Activated CD8-positive, alpha-beta T cell treated with anti-CD3 and anti-CD28 coated beads, Interleukin-2, amount 10 ng/mL, durations not matched to agents 7 days and 5 days (primary cell): ENCODE results near the gene TMEM185A. TPM values are rescaled to one million over a fixed set of nuclear protein-coding genes. Genes with fewer than 3 reads are reported as not detected.
A peak's percentile ranks its signal among the peaks of the same experiment; 100 is the strongest.
"Not testable (repeated sequence)": the region's sequence is repeated elsewhere in the genome, so short reads cannot be mapped to it uniquely, and the experiment has no call there.

Experiments
- ATAC-seq: fragments of 150-1000 bp; cut with Tn5 transposase; one replicate; pipeline ENCODE4 v1.10.0; 2021; ENCODE audit warnings: moderate library complexity
- CTCF ChIA-PET: fragments of 350-600 bp; sonication (Branson Sonifier 250); formaldehyde crosslinking; loops from one replicate; lab custom pipeline; 2021; ENCODE audit warnings: antibody characterized with exemption; lab: Charles Lee
- POLR2A ChIA-PET: fragments of 350-600 bp; sonication (Branson Sonifier 250); formaldehyde crosslinking; loops from one replicate; lab custom pipeline; 2021; ENCODE audit warnings: antibody characterized with exemption; lab: Charles Lee
- DNase-seq: peaks from one replicate; pipeline ENCODE4 v3.0.0-alpha.2; 2020
- H3K27ac Mint-ChIP-seq: one replicate; pipeline ENCODE4 v1.8.0; 2021; ENCODE audit warnings: mild to moderate bottlenecking, mixed read lengths
- H3K27me3 Mint-ChIP-seq: one replicate; pipeline ENCODE4 v1.8.0; 2021; ENCODE audit warnings: low read depth, mixed read lengths
- H3K36me3 Mint-ChIP-seq: one replicate; pipeline ENCODE4 v1.8.0; 2021; ENCODE audit warnings: low read depth, mixed read lengths
- H3K4me1 Mint-ChIP-seq: one replicate; pipeline ENCODE4 v1.8.0; 2021; ENCODE audit warnings: low read depth, mixed read lengths
- H3K4me3 Mint-ChIP-seq: one replicate; pipeline ENCODE4 v1.8.0; 2021; ENCODE audit warnings: mild to moderate bottlenecking, mixed read lengths
- H3K9me3 Mint-ChIP-seq: one replicate; pipeline ENCODE4 v1.8.0; 2022; ENCODE audit warnings: mixed read lengths; ENCODE audit not compliant: insufficient read depth
- total RNA-seq, 2 experiments: library from RNA; stranded (reverse); gene quantifications; one replicate each; pipeline ENCODE4 v1.2.3, GENCODE V29; 2021

TMEM185A gene
- total RNA-seq, 2 experiments from 2014 or later, result 15.7 to 15.9 TPM

DNA sequence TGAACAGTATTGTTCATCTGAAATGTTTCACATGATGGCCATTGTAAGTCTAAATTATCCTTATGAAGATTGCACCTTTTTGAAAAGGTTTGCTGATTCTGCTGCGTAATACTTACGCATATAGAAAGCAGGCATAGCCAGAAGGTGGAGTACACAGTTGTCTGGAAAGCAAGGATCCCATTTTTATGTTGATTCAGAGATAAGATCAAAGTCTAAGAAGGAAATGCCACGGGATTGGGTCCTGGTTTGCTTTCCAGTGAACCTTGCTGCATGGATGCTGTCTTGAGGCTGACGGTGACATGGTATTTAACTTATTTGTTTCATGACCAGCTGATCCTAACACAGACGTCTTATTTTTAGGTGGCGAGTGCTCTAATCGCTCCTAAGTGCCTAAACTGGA lies 59.8 kb downstream of the TMEM185A start:
- Mint-ChIP-seq H3K36me3 (no peaks in the 10 kb centered on the region), H3K4me1 (peaks cover 20% of the 10 kb centered on the region), H3K27ac (no peak overlapping the region), H3K4me3 (no peak overlapping the region), H3K27me3 (no peaks in the 10 kb centered on the region), H3K9me3 (no peaks in the 10 kb centered on the region)
- ChIA-PET CTCF (interaction anchor here (1.0 kb wide), 1 partner anchor 59 kb away, joined by 3 read pairs; no protein-coding TSS in a partner anchor), POLR2A (no interaction called here)
- DNase-seq (no peak), ATAC-seq (no peak)

DNA sequence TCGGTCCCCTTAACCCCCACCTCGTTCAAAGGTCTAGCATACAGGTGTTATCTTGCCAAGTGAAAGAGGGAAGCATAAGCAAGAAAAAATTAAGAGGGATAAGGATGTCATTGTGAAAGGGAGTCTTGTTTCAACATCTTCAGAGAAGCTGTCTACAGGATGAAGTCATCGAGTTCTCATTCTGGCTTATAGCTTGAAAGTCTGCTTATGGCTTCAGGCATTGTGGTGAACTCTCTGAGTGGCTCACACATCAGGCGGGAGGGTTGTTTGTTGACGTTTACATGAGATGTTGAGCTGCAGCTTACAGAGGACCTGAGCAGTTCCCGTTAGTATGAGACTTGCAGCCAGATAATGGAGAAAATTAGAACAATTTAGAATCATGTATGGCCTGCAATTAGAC lies 60.9 kb downstream of the TMEM185A start:
- DNase-seq, result no peak
- Mint-ChIP-seq H3K4me1 (peaks cover 20% of the 10 kb centered on the region), H3K36me3 (no peaks in the 10 kb centered on the region), H3K9me3 (no peaks in the 10 kb centered on the region), H3K4me3 (no peak overlapping the region), H3K27me3 (no peaks in the 10 kb centered on the region), H3K27ac (no peak overlapping the region)
- CTCF ChIA-PET, result no interaction called here
- POLR2A ChIA-PET, result no interaction called here
- no peak for ATAC-seq

DNA sequence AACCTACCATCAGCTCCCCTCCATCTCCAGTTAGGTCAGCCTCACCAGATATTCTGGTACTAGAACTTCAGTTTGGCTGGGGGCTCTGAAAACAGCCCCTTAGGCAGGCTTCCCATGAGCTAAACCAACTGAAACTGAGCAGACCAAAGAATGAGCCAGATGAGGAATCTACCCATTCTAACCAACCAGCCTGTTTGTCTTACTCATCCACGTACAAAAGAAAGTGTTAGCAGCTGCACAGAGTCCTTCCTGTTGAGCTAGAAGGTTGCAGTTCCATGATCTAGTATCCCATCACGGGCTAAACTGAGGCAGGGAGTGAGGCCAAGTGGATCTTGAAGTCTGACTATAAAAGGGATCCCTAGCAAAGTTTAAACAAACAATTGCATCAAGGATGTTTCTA lies 61.8 kb downstream of the TMEM185A start:
- Mint-ChIP-seq H3K4me1 (peaks cover 20% of the 10 kb centered on the region), H3K4me3 (no peak overlapping the region), H3K27ac (no peak overlapping the region), H3K9me3 (no peaks in the 10 kb centered on the region), H3K27me3 (no peaks in the 10 kb centered on the region), H3K36me3 (no peaks in the 10 kb centered on the region)
- CTCF ChIA-PET, result no interaction called here
- POLR2A ChIA-PET, result no interaction called here
- no peak for ATAC-seq
- DNase-seq, result no peak

DNA sequence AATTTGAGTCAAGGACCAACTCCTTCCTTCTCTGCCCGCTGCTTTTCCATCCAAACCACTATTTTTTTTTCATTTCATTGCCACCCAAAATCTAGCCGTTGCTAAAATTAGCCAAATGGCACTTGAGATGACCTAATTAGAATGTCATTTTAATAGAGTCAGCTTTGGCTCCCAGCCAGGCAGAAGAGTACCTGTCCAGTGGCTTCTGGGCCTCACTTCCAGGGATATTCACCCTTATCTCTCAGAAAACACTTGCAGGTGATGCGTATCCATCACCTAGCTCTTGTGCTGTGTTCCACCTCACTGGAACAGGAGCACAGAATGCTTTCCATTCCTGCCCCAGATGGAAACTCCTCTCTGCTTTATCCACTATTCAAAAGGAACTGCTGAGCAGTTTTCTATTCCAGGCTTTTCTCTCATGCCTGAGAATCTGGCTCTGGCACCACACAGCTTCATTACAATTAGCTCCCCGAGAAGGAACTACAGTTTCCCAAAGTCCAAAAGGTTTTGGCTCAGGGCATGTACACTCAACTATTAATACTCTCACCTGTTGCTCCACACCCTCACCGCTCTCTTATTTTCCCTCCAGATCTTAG lies 62.8 kb downstream of the TMEM185A start:
- H3K36me3 Mint-ChIP-seq, result no peaks in the 10 kb centered on the region
- ChIA-PET CTCF (no interaction called here), POLR2A (no interaction called here)
- H3K27ac Mint-ChIP-seq, result no peak overlapping the region
- H3K4me3 Mint-ChIP-seq, result no peak overlapping the region
- no peaks in the 10 kb centered on the region for H3K9me3 Mint-ChIP-seq
- no peaks in the 10 kb centered on the region for H3K27me3 Mint-ChIP-seq
- no peak for DNase-seq
- peaks cover 20% of the 10 kb centered on the region for H3K4me1 Mint-ChIP-seq
- no peak for ATAC-seq

DNA sequence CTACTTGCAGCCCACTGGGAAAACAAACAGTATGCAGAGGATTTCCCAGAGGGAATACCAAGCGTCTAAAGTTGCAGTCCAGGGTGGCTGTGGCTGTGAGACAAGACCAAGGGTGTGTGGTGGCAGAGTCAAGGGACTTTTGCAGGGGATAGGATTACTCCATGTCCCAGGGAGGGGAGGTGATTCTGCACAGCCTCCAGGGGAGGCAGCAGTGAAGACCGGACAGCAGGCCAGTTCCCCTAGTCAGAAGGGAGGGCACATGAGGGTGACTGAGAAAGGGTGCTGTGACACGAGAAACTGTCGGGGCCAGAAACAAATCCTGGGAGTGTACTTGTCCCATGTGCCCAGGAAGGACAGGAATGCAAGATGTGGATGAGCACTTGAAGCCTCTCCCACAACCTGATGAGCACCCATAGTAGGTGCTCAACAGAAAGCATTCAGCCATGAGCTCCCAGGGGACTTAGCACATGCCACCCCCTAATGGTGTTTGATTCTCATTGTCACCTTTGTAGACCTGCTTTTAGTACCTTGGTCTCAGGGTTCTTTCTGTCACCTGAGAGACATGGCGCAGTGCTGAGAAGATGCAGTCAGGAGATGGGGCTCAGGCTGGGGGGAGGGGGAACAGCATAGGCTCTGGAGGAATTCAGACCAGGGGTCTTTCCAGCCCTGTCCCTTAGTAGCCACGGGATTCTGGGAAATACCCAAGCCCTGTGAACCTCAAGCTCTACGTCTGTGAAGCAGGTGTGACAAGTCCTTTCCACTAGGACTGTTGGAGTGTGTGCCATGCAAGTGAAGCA lies 63.8 kb downstream of the TMEM185A start:
- Mint-ChIP-seq H3K36me3 (no peaks in the 10 kb centered on the region), H3K27ac (no peak overlapping the region), H3K27me3 (no peaks in the 10 kb centered on the region), H3K4me3 (no peak overlapping the region), H3K9me3 (no peaks in the 10 kb centered on the region), H3K4me1 (peaks cover 16% of the 10 kb centered on the region)
- no peak for ATAC-seq
- ChIA-PET POLR2A (no interaction called here), CTCF (no interaction called here)
- DNase-seq, result no peak

DNA sequence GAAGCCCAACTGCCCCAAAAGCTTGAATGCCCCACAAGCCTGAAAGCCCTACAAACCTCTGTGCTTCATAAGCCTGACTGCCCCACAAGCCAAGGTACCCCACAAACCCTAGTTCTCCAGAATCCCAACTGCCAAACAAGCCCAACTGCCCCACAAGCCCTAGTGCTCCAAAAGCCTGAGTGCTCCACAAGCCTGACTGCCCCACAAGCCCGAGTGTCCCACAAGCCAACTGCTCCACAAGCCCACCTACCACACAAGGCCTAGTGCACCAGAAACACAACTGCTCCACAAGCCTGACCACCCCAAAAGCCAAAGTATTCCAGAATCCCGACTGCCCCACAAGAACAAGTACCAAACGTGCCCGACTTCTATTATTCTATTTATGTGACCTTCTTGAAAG lies 68.2 kb downstream of the TMEM185A start:
- Mint-ChIP-seq H3K36me3 (no peaks in the 10 kb centered on the region), H3K9me3 (no peaks in the 10 kb centered on the region), H3K27ac (no peak overlapping the region), H3K4me1 (no peaks in the 10 kb centered on the region), H3K4me3 (no peak overlapping the region), H3K27me3 (no peaks in the 10 kb centered on the region)
- CTCF ChIA-PET, result no interaction called here
- no peak for DNase-seq
- POLR2A ChIA-PET, result no interaction called here
- ATAC-seq, result no peak

DNA sequence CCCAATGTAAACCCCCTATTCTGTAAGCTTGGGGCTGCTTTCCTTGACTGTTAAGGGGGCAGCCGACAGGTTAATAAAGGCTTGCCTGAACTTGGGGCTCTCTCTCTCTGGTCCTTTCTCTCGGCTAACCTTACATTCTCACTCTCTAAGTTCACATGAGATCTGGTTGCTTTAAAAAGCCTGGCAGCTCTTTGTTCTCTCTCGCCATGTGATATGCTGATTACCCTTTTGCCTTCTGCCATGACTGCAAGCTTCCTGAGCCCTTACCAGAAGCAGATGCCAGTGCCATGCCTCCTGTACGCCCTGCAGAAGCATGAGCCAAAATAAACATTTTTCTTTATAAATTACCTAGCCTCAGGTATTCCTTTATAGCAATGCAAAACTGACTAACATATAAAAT lies 76.3 kb downstream of the TMEM185A start:
- H3K36me3 Mint-ChIP-seq, H3K27me3 Mint-ChIP-seq, DNase-seq, ATAC-seq, H3K4me1 Mint-ChIP-seq, POLR2A ChIA-PET, H3K4me3 Mint-ChIP-seq, H3K27ac Mint-ChIP-seq, CTCF ChIA-PET, H3K9me3 Mint-ChIP-seq: not testable (repeated sequence)

DNA sequence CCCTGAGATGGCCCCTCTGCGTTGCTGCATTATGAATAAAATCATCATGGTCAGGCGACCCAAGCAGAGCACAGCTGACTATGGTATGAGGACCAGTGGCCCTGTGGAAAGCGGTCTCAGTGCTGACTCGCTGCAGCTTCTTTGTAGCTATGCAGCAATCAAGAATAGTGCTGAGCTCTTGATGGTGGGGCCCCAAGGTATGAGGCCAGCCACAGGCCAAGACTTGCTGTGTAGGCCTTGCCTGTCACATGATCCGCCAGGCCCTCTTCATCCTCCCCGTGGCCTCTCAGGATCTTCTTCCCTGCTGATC lies 79.7 kb downstream of the TMEM185A start:
- CTCF ChIA-PET, H3K27me3 Mint-ChIP-seq, H3K36me3 Mint-ChIP-seq, H3K4me3 Mint-ChIP-seq, H3K27ac Mint-ChIP-seq, H3K9me3 Mint-ChIP-seq, DNase-seq, H3K4me1 Mint-ChIP-seq, POLR2A ChIA-PET, ATAC-seq: not testable (repeated sequence)

DNA sequence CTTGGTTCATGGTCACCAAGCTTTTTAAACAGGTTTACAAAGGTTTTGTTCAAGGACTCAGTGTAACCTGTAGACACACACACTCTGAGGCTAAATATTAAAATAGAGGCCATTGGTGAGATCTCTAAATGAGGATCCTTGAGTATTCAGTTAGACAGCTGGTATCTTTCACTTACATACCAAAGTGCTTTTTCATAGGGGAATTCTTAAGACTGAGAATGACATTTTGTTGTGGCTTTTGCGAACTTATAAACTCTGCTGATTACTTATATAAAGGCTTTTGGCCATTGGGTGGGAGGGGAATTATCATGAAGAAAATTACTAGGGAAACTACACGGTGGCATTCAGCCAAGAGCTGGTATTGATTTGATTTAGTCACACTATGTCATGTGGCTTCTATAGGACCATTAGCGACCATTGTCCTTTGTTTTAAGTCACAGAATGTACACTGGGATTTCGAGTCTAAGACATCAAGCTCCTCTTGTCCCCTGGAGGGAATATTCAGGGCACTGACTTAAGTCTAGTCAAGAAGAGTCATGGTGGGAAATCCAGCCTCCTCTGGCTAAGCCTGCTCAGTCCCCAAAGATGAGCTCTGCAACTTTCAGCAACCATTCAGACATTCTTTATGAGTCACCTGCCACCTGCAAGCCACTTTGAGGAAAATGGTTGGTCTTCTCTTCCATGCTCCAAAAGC lies 80.2 kb downstream of the TMEM185A start:
- H3K9me3 Mint-ChIP-seq, H3K4me3 Mint-ChIP-seq, CTCF ChIA-PET: not testable (repeated sequence)

DNA sequence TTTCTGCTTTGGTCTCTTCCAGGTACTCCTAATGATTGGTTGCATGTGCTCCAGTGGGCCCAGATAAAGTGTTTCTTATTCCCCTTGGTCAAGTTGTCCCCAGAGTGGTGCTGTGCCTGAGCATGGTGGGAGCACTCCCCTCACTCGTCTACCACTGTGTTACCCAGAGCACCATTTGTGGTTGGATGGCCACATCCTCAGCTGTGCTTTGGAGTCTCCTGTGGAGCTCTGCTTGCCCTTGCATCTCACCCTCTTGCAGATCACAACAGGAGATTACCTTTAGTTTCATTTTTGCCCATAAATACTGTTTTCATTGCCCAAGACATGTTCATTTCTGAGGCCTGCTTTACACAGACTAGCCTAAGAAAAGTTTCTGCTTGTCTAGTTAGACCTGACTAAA lies 81.1 kb downstream of the TMEM185A start:
- peak; percentile 65 for DNase-seq

More for the DNA sequence above, 80.2 kb downstream of the TMEM185A start:
- ATAC-seq, H3K36me3 Mint-ChIP-seq, H3K27ac Mint-ChIP-seq, H3K27me3 Mint-ChIP-seq, DNase-seq, POLR2A ChIA-PET, H3K4me1 Mint-ChIP-seq: not testable (repeated sequence)

DNA sequence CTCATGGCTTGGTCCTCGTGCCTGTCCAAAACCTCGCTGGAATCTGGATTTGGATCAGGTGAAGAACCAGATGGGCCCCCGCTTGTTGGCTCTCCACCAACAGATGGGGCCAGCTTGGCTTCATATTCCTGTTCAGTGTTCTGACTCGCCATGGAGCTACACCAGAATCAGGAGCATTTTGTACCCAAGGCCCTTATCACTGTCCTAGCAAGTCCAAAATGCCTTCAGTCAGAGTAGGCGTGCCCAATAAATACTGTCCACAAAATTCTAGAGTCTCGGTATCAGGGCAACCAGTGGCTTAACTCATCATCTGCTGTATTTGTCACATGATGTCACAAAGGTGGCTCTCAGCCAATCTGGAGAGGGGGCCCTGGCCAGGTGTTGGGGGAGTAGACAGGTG lies 81.9 kb downstream of the TMEM185A start, which contains the start of gene HSFX3:
Gene HSFX3, minus strand, starts transcription at position 224 of the 400 bp plus-strand sequence. Its CDS starts 72 bp downstream, at position 152.
- POLR2A ChIA-PET, DNase-seq, H3K4me1 Mint-ChIP-seq, CTCF ChIA-PET, H3K4me3 Mint-ChIP-seq, H3K27me3 Mint-ChIP-seq, ATAC-seq, H3K9me3 Mint-ChIP-seq, H3K36me3 Mint-ChIP-seq: not testable (repeated sequence)
- peak within 1 kb of the TSS; percentile 75 for H3K27ac Mint-ChIP-seq

More for the DNA sequence above, 81.1 kb downstream of the TMEM185A start:
- H3K36me3 Mint-ChIP-seq, POLR2A ChIA-PET, H3K27me3 Mint-ChIP-seq, H3K9me3 Mint-ChIP-seq, H3K4me1 Mint-ChIP-seq, H3K4me3 Mint-ChIP-seq, CTCF ChIA-PET: not testable (repeated sequence)
- peak; percentile 88 for ATAC-seq
- H3K27ac Mint-ChIP-seq, result peak overlapping the region; percentile 75

DNA sequence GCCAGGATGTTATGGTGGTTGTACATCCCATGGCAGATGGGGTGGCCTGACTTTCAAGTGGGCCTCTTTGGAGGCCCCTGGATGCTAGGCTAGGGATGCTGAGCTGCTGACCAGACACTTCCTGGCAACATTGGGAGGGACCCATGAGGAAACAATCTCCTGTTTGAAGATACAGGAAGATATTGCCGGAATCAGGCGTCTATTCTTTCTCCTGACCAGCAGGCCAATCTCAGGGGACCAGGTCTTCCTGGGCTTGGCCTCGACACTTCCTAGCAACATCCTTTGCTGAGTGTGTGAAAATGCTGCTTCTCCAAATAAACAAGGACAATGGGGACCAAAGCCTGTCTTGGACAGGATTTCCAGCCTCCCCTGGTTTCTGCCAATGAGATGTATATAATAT lies 83.8 kb downstream of the TMEM185A start:
- POLR2A ChIA-PET, H3K4me1 Mint-ChIP-seq, H3K27ac Mint-ChIP-seq, H3K27me3 Mint-ChIP-seq, H3K4me3 Mint-ChIP-seq, H3K36me3 Mint-ChIP-seq, ATAC-seq, DNase-seq, H3K9me3 Mint-ChIP-seq, CTCF ChIA-PET: not testable (repeated sequence)
